Osteocyte (in vitro differentiated cells): Measurements from ENCODE around the gene ST7. TPM values are rescaled to one million over a fixed set of nuclear protein-coding genes. Genes with fewer than 3 reads are reported as not detected.
A peak's percentile ranks its signal among the peaks of the same experiment; 100 is the strongest.

Source experiments
- DNase-seq: peaks from one replicate; pipeline ENCODE4 v3.0.0; 2021; ENCODE audit warnings: mixed read lengths; ENCODE audit not compliant: unreplicated experiment; ENCODE audit errors: extremely low spot score
- H3K27ac Mint-ChIP-seq: one replicate; pipeline ENCODE4 v1.8.0; 2021; ENCODE audit warnings: mild to moderate bottlenecking, mixed read lengths; ENCODE audit not compliant: unreplicated experiment
- H3K27me3 Mint-ChIP-seq: one replicate; pipeline ENCODE4 v1.8.0; 2021; ENCODE audit warnings: mixed read lengths; ENCODE audit not compliant: unreplicated experiment
- H3K36me3 Mint-ChIP-seq: one replicate; pipeline ENCODE4 v1.8.0; 2021; ENCODE audit warnings: mixed read lengths; ENCODE audit not compliant: unreplicated experiment
- H3K4me1 Mint-ChIP-seq: one replicate; pipeline ENCODE4 v1.8.0; 2021; ENCODE audit warnings: mixed read lengths; ENCODE audit not compliant: unreplicated experiment
- H3K4me3 Mint-ChIP-seq: one replicate; pipeline ENCODE4 v1.8.0; 2021; ENCODE audit warnings: mild to moderate bottlenecking, moderate library complexity, mixed read lengths; ENCODE audit not compliant: unreplicated experiment
- H3K9me3 Mint-ChIP-seq: one replicate; pipeline ENCODE4 v1.8.0; 2021; ENCODE audit warnings: mixed read lengths; ENCODE audit not compliant: unreplicated experiment
- CTCF ChIP-seq: fragments of 200-600 bp; sonication (generic); IDR thresholded peaks from 2 replicates; pipeline ENCODE4 v1.5.0; 2021; ENCODE audit warnings: antibody characterized with exemption, mild to moderate bottlenecking, moderate library complexity
- total RNA-seq: library from RNA; stranded (reverse); gene quantifications from 2 replicates; pipeline ENCODE4 v1.2.1, GENCODE V29; 2021

Gene ST7
- total RNA-seq, 1 donor from 2014 or later = 68.5 TPM

GRCh38 chr7:117186218-117187010, 233.1 kb downstream of the ST7 start:
- peak overlapping the region; percentile 77 for H3K27ac Mint-ChIP-seq
- no peak for DNase-seq
- H3K4me3 Mint-ChIP-seq = peak overlapping the region; percentile 56
- peaks cover 47% of the 10 kb centered on the region for H3K4me1 Mint-ChIP-seq
- no peaks in the 10 kb centered on the region for H3K9me3 Mint-ChIP-seq
- H3K36me3 Mint-ChIP-seq = peaks cover 45% of the 10 kb centered on the region
- H3K27me3 Mint-ChIP-seq = no peaks in the 10 kb centered on the region
- TF ChIP-seq CTCF = no peak

GRCh38 chr7:117188376-117188775, 235.1 kb downstream of the ST7 start:
- peaks cover 44% of the 10 kb centered on the region for H3K36me3 Mint-ChIP-seq

GRCh38 chr7:117188949-117189592, 235.8 kb downstream of the ST7 start:
- DNase-seq = no peak
- TF ChIP-seq CTCF = no peak
- Mint-ChIP-seq H3K27ac (no peak overlapping the region), H3K4me1 (peaks cover 51% of the 10 kb centered on the region), H3K9me3 (no peaks in the 10 kb centered on the region), H3K4me3 (no peak overlapping the region), H3K36me3 (peaks cover 42% of the 10 kb centered on the region), H3K27me3 (no peaks in the 10 kb centered on the region)

More at GRCh38 chr7:117188376-117188775, 235.1 kb downstream of the ST7 start:
- H3K4me1 Mint-ChIP-seq = peaks cover 48% of the 10 kb centered on the region
- no peak overlapping the region for H3K4me3 Mint-ChIP-seq
- TF ChIP-seq CTCF = no peak
- no peak for DNase-seq
- H3K27ac Mint-ChIP-seq = peak overlapping the region; percentile 77
- H3K27me3 Mint-ChIP-seq = no peaks in the 10 kb centered on the region
- H3K9me3 Mint-ChIP-seq = no peaks in the 10 kb centered on the region

- H3K9me3 Mint-ChIP-seq = no peaks in the 10 kb centered on the region
- H3K36me3 Mint-ChIP-seq = peaks cover 49% of the 10 kb centered on the region
- peaks cover 52% of the 10 kb centered on the region for H3K4me1 Mint-ChIP-seq
- H3K27me3 Mint-ChIP-seq = no peaks in the 10 kb centered on the region
- H3K4me3 Mint-ChIP-seq = no peak overlapping the region
- H3K27ac Mint-ChIP-seq = no peak overlapping the region
- TF ChIP-seq CTCF = no peak
- DNase-seq = no peak
Observed at GRCh38 chr7:117190104-117190503, 236.8 kb downstream of the ST7 start.

GRCh38 chr7:117190746-117191435, 237.6 kb downstream of the ST7 start:
- H3K27ac Mint-ChIP-seq = no peak overlapping the region
- H3K36me3 Mint-ChIP-seq = peaks cover 55% of the 10 kb centered on the region
- no peak overlapping the region for H3K4me3 Mint-ChIP-seq
- TF ChIP-seq CTCF = no peak
- H3K27me3 Mint-ChIP-seq = no peaks in the 10 kb centered on the region
- DNase-seq = no peak
- no peaks in the 10 kb centered on the region for H3K9me3 Mint-ChIP-seq
- H3K4me1 Mint-ChIP-seq = peaks cover 56% of the 10 kb centered on the region
